ENCODE results near the gene USH2A. TPM values are rescaled to one million over a fixed set of nuclear protein-coding genes. Genes with fewer than 3 reads are reported as not detected.

USH2A gene
- total and polyA plus RNA-seq, 8 donors = 0.03 to 0.28 (median 0.06) TPM

DNA sequence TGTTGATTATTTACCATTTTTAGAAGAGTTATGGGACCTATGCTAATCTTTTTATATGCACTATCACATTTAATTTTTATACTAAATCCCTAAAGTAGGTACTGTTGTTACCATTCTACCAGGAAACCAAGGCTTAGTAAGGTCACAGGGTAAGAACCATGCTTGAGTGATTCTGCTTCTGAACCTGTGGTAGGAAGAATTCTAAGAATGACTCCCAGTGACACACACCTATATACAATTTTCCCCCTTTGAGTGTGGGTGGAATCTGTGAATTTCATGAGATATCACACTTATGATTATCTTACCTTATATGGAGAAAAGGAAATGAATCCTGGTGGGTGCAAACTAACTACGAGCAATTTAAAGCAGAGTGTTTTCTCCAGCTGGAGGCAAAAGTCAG lies 391.0 kb downstream of the USH2A start:
- ATAC-seq (no peak), DNase-seq (no peak), FAIRE-seq (no peak)
- WGBS, 2 donors = 70 to 88% methylated on average over 1 of the region's 1 CpG
- no peaks in the 10 kb centered on the region for H3K4me1 ChIP-seq
- no peak overlapping the region for H3K4me3 ChIP-seq
- H3K9me3 ChIP-seq = no peaks in the 10 kb centered on the region
- no peaks in the 10 kb centered on the region for H3K27me3 ChIP-seq
- TF ChIP-seq CTCF (IDR thresholded peaks at IDR 0.05) = no peak
- no peaks in the 10 kb centered on the region for H3K36me3 ChIP-seq
- intact Hi-C loops (cut with DNase I) = no loop called here
- H3K27ac ChIP-seq = no peak overlapping the region

- FAIRE-seq (peak; percentile 41), ATAC-seq (no peak), DNase-seq (no peak)
- no peak for TF ChIP-seq CTCF (IDR thresholded peaks at IDR 0.05)
- 74 to 89% methylated on average over 1 of the region's 1 CpG for WGBS, 2 donors
- no peaks in the 10 kb centered on the region for H3K36me3 ChIP-seq
- H3K4me1 ChIP-seq = no peaks in the 10 kb centered on the region
- intact Hi-C loops (cut with DNase I) = no loop called here
- H3K9me3 ChIP-seq = no peaks in the 10 kb centered on the region
- no peak overlapping the region for H3K27ac ChIP-seq
- H3K4me3 ChIP-seq = no peak overlapping the region
- no peaks in the 10 kb centered on the region for H3K27me3 ChIP-seq
Observed at GRCh38 chr1:216028631-216029030, 394.6 kb downstream of the USH2A start.

DNA sequence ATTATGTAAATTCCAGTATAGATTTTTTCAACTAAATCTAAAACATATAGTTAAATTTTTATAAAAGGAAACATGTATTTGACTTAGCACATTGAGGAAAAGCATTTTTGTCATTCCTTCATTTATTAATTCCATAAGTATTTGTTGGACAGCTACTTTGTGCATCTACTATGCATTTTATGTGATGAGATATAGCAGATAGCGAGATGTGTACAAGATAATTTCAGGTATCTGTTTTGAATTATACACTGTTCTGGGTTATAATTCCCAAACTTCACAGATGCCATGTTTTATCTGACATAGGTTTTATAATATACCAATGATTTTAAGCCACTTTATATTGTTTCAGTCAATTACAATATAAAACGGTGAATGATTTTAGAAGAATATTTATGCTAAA lies 398.7 kb downstream of the USH2A start:
- Histone ChIP-seq H3K4me1 (no peaks in the 10 kb centered on the region), H3K9me3 (no peaks in the 10 kb centered on the region), H3K4me3 (no peak overlapping the region), H3K27ac (no peak overlapping the region), H3K36me3 (no peaks in the 10 kb centered on the region), H3K27me3 (no peaks in the 10 kb centered on the region)
- intact Hi-C loops (cut with DNase I) = no loop called here
- FAIRE-seq (no peak), DNase-seq (no peak), ATAC-seq (no peak)
- TF ChIP-seq CTCF (IDR thresholded peaks at IDR 0.05) = no peak
- 65 to 77% methylated on average over 2 of the region's 2 CpGs for WGBS, 2 donors

GRCh38 chr1:216020743-216021345 lies 402.4 kb downstream of the USH2A start:
- DNase-seq (no peak), ATAC-seq (no peak), FAIRE-seq (no peak)
- TF ChIP-seq CTCF (IDR thresholded peaks at IDR 0.05) = no peak
- Histone ChIP-seq H3K27me3 (no peaks in the 10 kb centered on the region), H3K27ac (no peak overlapping the region), H3K4me3 (no peak overlapping the region), H3K36me3 (no peaks in the 10 kb centered on the region), H3K4me1 (no peaks in the 10 kb centered on the region), H3K9me3 (no peaks in the 10 kb centered on the region)
- intact Hi-C loops (cut with DNase I) = no loop called here
- WGBS, 2 donors = 56% methylated on average over 3 of the region's 3 CpGs

DNA sequence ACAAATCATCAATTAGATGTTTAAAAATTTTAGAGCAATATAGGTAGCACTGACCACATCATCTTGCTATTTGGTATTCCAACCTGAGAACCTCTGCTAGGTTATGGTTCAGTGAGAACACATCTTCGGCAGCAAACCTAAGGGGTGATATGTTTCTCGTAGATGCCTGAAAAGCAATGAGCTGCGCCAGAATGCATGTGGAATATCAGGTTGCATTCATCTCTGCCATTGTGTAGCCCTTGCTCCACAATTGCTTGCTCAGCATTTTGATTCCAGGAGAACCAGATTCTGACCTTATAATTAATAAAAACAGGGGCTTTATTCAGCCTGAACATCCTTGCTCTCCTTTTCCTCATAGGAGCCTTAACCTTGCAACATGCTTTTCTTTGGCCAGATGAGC lies 408.1 kb downstream of the USH2A start:
- 77 to 86% methylated on average over 3 of the region's 3 CpGs for WGBS, 2 donors
- intact Hi-C loops (cut with DNase I) = no loop called here
- TF ChIP-seq CTCF (IDR thresholded peaks at IDR 0.05) = no peak
- FAIRE-seq (no peak), ATAC-seq (no peak), DNase-seq (no peak)
- Histone ChIP-seq H3K4me1 (no peaks in the 10 kb centered on the region), H3K4me3 (no peak overlapping the region), H3K27me3 (no peaks in the 10 kb centered on the region), H3K36me3 (no peaks in the 10 kb centered on the region), H3K9me3 (no peaks in the 10 kb centered on the region), H3K27ac (no peak overlapping the region)

Data from pancreas (tissue), 10 donors.